Vagina (tissue), 2 donors: ENCODE data around the gene CRADD. TPM values are rescaled to one million over a fixed set of nuclear protein-coding genes. Genes with fewer than 3 reads are reported as not detected.

ENCODE experiments used
- DNase-seq, 2 donors: peaks; one replicate each; pipeline ENCODE4 v3.0.0-alpha.2; 2017; ENCODE audit errors: extremely low spot score in 2 of 2
- H3K27ac ChIP-seq: fragments of 200-600 bp; sonication (generic); one replicate; pipeline ENCODE4 v1.5.1; 2019
- H3K27me3 ChIP-seq: fragments of 200-600 bp; sonication (generic); one replicate; pipeline ENCODE4 v1.5.1; 2019
- H3K36me3 ChIP-seq, 2 donors: fragments of 200-600 bp; sonication (generic); one replicate each; pipeline ENCODE4 v1.5.1; 2017 to 2019
- H3K4me1 ChIP-seq: fragments of 200-600 bp; sonication (generic); one replicate; pipeline ENCODE4 v1.5.1; 2019
- H3K4me3 ChIP-seq, 2 donors: fragments of 200-600 bp; sonication (generic); 1 replicate in 1 of 2; 2 replicates in 1 of 2; pipeline ENCODE4 v1.5.1; 2016 to 2019
- H3K9me3 ChIP-seq: fragments of 200-600 bp; sonication (generic); one replicate; pipeline ENCODE4 v1.5.1; 2019
- POLR2A ChIP-seq, 2 donors: fragments of 450-650 bp; IDR thresholded peaks; one replicate each; pipeline ENCODE4 v1.6.1; 2017; ENCODE audit warnings: antibody characterized with exemption in 2 of 2, mild to moderate bottlenecking in 2 of 2, moderate library complexity in 2 of 2
- POLR2AphosphoS5 ChIP-seq, 2 donors: sonication (generic); formaldehyde crosslinking; IDR thresholded peaks; one replicate each; pipeline ENCODE4 v1.9.0; 2017; ENCODE audit warnings: antibody characterized with exemption in 2 of 2, mild to moderate bottlenecking in 2 of 2, low read depth in 1 of 2; ENCODE audit not compliant: insufficient read depth in 1 of 2
- intact Hi-C: fragments of 100-400 bp; cut with DNase I; formaldehyde crosslinking; loops from one replicate; pipeline ENCODE4 v1.15.1; 2023
- total RNA-seq: library from RNA; depleted of rRNA; stranded (reverse); fragments of >200 nt; gene quantifications from one replicate; pipeline ENCODE4 v1.2.3, GENCODE V29; 2016
- TF ChIP-seq, protein P1 (sequence below), 3 experiments: fragments of 450-650 bp in 2 of 3; fragments of 200-600 bp in 1 of 3; sonication (generic) in 1 of 3; IDR thresholded peaks; one replicate each; pipeline ENCODE4 v1.5.1; 2017 to 2019; ENCODE audit warnings: antibody characterized with exemption in 3 of 3, mild to moderate bottlenecking in 2 of 3, moderate library complexity in 2 of 3

Gene CRADD
- total RNA-seq, 1 donor from 2014 or later, result 40.8 TPM

DNA sequence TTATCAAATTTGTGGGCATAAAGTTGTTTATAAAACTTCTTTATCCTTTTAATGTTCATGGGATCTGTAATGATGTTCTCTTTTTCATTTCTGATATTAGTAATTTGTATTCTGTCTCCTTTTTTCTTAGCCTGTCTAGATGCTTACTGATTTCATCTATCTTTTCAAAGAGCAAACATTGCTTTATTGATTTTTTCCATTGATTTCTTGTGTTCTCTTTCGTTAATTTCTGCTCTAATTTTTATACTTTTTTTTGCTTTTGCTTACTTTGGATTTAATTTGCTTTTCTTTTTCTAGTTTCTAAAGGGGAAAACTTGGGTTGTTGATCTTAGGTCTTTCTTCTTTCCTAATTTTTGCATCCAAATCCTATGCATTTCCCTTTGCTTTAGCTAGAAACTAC is 42.5 kb downstream of the CRADD start:
- TF ChIP-seq POLR2AphosphoS5 (IDR thresholded peaks at IDR 0.05; ENCODE audit: insufficient read depth in 1 of 2, low read depth in 1 of 2) (no peak), POLR2A (IDR thresholded peaks at IDR 0.05) (no peak)
- TF ChIP-seq, protein P1, sequence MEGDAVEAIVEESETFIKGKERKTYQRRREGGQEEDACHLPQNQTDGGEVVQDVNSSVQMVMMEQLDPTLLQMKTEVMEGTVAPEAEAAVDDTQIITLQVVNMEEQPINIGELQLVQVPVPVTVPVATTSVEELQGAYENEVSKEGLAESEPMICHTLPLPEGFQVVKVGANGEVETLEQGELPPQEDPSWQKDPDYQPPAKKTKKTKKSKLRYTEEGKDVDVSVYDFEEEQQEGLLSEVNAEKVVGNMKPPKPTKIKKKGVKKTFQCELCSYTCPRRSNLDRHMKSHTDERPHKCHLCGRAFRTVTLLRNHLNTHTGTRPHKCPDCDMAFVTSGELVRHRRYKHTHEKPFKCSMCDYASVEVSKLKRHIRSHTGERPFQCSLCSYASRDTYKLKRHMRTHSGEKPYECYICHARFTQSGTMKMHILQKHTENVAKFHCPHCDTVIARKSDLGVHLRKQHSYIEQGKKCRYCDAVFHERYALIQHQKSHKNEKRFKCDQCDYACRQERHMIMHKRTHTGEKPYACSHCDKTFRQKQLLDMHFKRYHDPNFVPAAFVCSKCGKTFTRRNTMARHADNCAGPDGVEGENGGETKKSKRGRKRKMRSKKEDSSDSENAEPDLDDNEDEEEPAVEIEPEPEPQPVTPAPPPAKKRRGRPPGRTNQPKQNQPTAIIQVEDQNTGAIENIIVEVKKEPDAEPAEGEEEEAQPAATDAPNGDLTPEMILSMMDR (IDR thresholded peaks at IDR 0.05), result no peak
- intact Hi-C loops, result no loop called here
- Histone ChIP-seq H3K9me3 (no peaks in the 10 kb centered on the region), H3K4me3 (no peak overlapping the region), H3K4me1 (peaks cover 4% of the 10 kb centered on the region), H3K27ac (no peak overlapping the region), H3K36me3 (no peaks in the 10 kb centered on the region), H3K27me3 (no peaks in the 10 kb centered on the region)
- no peak for DNase-seq

DNA sequence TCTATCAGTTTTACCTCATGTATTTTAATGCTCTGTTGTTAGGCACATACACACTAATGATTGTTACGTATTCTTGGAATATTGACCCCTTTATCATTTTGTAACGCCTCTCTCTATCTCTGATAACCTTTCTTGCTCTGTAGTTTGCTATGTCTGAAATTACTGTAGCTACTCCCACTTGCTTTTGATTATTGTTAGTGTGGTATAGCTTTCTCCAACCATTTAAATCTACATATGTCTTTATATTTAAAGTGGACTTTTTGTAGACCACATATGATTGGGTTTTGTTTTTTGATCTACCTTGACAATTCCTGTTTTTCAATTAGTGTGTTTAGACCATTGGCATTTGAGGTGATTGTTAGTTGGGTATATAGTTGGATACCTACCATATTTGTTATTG is 43.4 kb downstream of the CRADD start:
- no peak for DNase-seq
- intact Hi-C loops, result no loop called here
- H3K4me3 ChIP-seq, result no peak overlapping the region
- no peaks in the 10 kb centered on the region for H3K36me3 ChIP-seq
- no peak for TF ChIP-seq POLR2AphosphoS5 (IDR thresholded peaks at IDR 0.05; ENCODE audit: insufficient read depth in 1 of 2, low read depth in 1 of 2)
- TF ChIP-seq, protein P1 (IDR thresholded peaks at IDR 0.05), result no peak
- H3K9me3 ChIP-seq, result no peaks in the 10 kb centered on the region
- H3K4me1 ChIP-seq, result no peaks in the 10 kb centered on the region
- H3K27me3 ChIP-seq, result no peaks in the 10 kb centered on the region
- H3K27ac ChIP-seq, result no peak overlapping the region

DNA sequence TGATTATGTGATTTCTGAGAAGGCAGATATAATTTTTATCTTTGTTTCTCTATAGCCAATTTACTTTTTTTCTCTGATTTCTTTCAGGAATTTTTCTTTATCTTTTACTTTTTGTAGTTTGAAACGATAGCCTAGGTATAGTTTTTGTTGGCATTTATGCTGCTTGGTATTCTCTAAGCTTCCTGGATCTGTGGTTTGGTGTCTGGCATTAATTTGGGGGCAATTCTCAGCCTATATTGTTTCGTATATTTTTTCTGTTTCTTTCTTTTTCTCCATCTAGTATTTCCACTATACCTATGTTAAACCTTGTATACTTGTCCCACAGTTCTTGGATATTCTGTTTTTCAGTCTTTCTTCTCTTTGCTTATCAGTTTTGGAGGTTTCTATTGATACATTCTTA is 45.0 kb downstream of the CRADD start:
- no peaks in the 10 kb centered on the region for H3K36me3 ChIP-seq
- H3K27ac ChIP-seq, result no peak overlapping the region
- H3K9me3 ChIP-seq, result no peaks in the 10 kb centered on the region
- no peak overlapping the region for H3K4me3 ChIP-seq
- intact Hi-C loops, result no loop called here
- TF ChIP-seq, protein P1 (IDR thresholded peaks at IDR 0.05), result no peak
- no peaks in the 10 kb centered on the region for H3K27me3 ChIP-seq
- peaks cover 8% of the 10 kb centered on the region for H3K4me1 ChIP-seq
- DNase-seq, result no peak

DNA sequence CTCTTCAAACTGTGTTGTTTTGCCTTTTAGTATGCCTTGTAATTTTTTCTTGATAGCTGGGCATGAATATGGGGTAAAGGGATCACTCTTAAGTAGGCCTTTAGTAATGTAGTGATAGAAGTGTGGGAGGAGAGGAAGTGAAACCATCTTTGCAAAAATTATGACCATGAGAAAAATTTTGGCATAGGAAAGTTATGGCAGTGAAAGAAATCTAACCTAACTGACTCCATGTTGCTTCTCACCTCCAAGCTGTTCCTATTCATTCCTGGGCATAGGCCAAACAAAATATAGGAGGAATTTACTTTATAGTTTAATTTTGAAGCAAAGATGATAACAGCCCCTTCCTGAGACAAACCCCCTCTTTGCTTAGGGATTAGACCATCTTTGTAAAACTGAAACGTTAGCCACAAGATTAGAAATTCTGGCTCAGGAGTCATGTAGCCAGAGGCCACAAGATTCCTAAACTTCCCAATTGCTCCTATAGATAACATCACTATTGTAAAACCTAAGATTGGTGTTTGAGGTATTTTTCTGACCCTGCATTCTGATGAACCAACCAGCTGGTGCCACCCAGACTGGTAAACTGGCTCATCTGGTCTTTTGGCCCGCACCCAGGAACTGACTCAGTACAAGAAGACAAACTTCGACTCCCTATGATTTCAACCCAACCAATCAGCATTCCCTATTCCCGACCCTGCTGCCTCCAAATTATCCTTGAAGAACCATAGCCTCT is 45.8 kb downstream of the CRADD start:
- DNase-seq, result no peak

DNA sequence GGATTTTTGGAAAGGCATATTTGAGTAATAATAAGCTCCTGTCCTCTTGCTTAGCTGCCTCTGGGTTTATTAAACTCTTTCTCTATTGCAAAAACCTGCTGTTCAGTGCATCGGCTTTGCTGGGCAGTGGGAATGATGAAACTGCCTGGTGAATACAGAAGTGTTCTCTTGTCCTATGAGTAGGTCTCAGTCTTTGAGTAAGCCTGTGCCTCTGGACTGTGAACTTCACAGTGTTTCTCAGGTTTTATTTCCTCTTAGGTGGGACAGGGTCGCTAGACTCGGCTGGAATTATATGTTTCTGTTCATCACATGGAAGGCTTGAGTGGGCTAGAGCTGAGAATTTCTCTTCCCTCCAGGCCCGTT is 46.4 kb downstream of the CRADD start:
- Histone ChIP-seq H3K27me3 (no peaks in the 10 kb centered on the region), H3K9me3 (no peaks in the 10 kb centered on the region), H3K4me1 (peaks cover 16% of the 10 kb centered on the region), H3K4me3 (no peak overlapping the region), H3K27ac (no peak overlapping the region), H3K36me3 (no peaks in the 10 kb centered on the region)
- TF ChIP-seq, protein P1 (IDR thresholded peaks at IDR 0.05), result no peak
- TF ChIP-seq POLR2A (IDR thresholded peaks at IDR 0.05) (no peak), POLR2AphosphoS5 (IDR thresholded peaks at IDR 0.05; ENCODE audit: insufficient read depth in 1 of 2, low read depth in 1 of 2) (no peak)
- intact Hi-C loops, result no loop called here
- no peak for DNase-seq

More for the DNA sequence above, 45.8 kb downstream of the CRADD start:
- no peak for TF ChIP-seq POLR2AphosphoS5 (IDR thresholded peaks at IDR 0.05; ENCODE audit: insufficient read depth in 1 of 2, low read depth in 1 of 2)
- TF ChIP-seq, protein P1 (IDR thresholded peaks at IDR 0.05), result no peak
- TF ChIP-seq POLR2A (IDR thresholded peaks at IDR 0.05), result no peak
- Histone ChIP-seq H3K4me1 (peaks cover 16% of the 10 kb centered on the region), H3K9me3 (no peaks in the 10 kb centered on the region), H3K4me3 (no peak overlapping the region), H3K27me3 (no peaks in the 10 kb centered on the region), H3K27ac (no peak overlapping the region), H3K36me3 (no peaks in the 10 kb centered on the region)
- intact Hi-C loops, result no loop called here
